H1 (cell line): Measurements from ENCODE around the gene MBD3. TPM values are rescaled to one million over a fixed set of nuclear protein-coding genes. Genes with fewer than 3 reads are reported as not detected.

Experiments
- CTCF ChIA-PET: fragments of 300-600 bp; sonication (Branson Sonifier 250); formaldehyde crosslinking; loops from one replicate; lab custom pipeline; 2021; ENCODE audit not compliant: partially characterized antibody; lab: Charles Lee
- POLR2A ChIA-PET: fragments of 300-600 bp; sonication (Branson Sonifier 250); formaldehyde crosslinking; loops from one replicate; lab custom pipeline; 2021; ENCODE audit warnings: inconsistent platforms; ENCODE audit not compliant: partially characterized antibody; lab: Charles Lee
- DNase-seq, 2 experiments: peaks; one replicate each; pipeline versions ENCODE4 v3.0.0 to v3.0.0-alpha.2; 2010 to 2022; ENCODE audit warnings: low spot score in 2 of 2, low read depth in 1 of 2, mixed read lengths in 1 of 2
- FAIRE-seq: peaks from 2 replicates; lab custom pipeline; 2011; peaks lifted over from hg19 to GRCh38; lab: Jason Lieb, UNC
- H2AFZ ChIP-seq: 2 replicates; pipeline ENCODE4 v1.8.1; 2012; ENCODE audit warnings: low read length, inconsistent platforms
- H2AK5ac ChIP-seq: 2 replicates; pipeline ENCODE4 v1.6.1; 2013; ENCODE audit warnings: low read depth, low read length
- H2BK120ac ChIP-seq: replicated peaks from 2 replicates; pipeline ENCODE3; 2013; ENCODE audit warnings: low read depth, low read length, inconsistent platforms
- H2BK12ac ChIP-seq: 2 replicates; pipeline ENCODE4 v1.6.1; 2013; ENCODE audit warnings: low read depth, low read length
- H2BK15ac ChIP-seq: 2 replicates; pipeline ENCODE4 v1.6.1; 2013; ENCODE audit warnings: low read length
- H2BK20ac ChIP-seq: 2 replicates; pipeline ENCODE4 v1.6.1; 2013; ENCODE audit warnings: low read length
- H2BK5ac ChIP-seq: 2 replicates; pipeline ENCODE4 v1.6.1; 2013; ENCODE audit warnings: low read depth, low read length
- H3K14ac ChIP-seq: 2 replicates; pipeline ENCODE4 v1.6.1; 2013; ENCODE audit warnings: inconsistent platforms; ENCODE audit not compliant: insufficient read length
- H3K18ac ChIP-seq: 2 replicates; pipeline ENCODE4 v1.6.1; 2013; ENCODE audit warnings: low read length; ENCODE audit errors: extremely low read depth
- H3K23ac ChIP-seq: 2 replicates; pipeline ENCODE4 v1.6.1; 2013; ENCODE audit warnings: inconsistent platforms; ENCODE audit not compliant: insufficient read length
- H3K23me2 ChIP-seq: 2 replicates; pipeline ENCODE4 v1.6.1; 2013; ENCODE audit warnings: low read depth, low read length
- H3K27ac ChIP-seq: 2 replicates; pipeline ENCODE4 v1.6.1; 2011; ENCODE audit warnings: low read depth, low read length, inconsistent platforms
- H3K27me3 ChIP-seq, 4 experiments: replicated peaks in 1 of 4; 1 replicate in 1 of 4; 2 replicates in 3 of 4; pipeline versions ENCODE4 v1.6.1 to v1.8.1; 2011 to 2013; ENCODE audit warnings: low read length in 3 of 4, mild to moderate bottlenecking in 3 of 4, inconsistent platforms in 2 of 4, mixed read lengths in 2 of 4, moderate library complexity in 1 of 4; ENCODE audit not compliant: control insufficient read depth in 3 of 4, insufficient read depth in 3 of 4; ENCODE audit errors: extremely low read depth in 1 of 4
- H3K36me3 ChIP-seq, 4 experiments: 2 replicates each; pipeline versions ENCODE4 v1.6.1 to v1.8.1; 2011 to 2013; ENCODE audit warnings: mild to moderate bottlenecking in 4 of 4, low read length in 3 of 4, moderate library complexity in 2 of 4, control low read depth in 1 of 4, inconsistent platforms in 1 of 4; ENCODE audit not compliant: insufficient read depth in 4 of 4, control insufficient read depth in 2 of 4
- H3K4ac ChIP-seq: replicated peaks from 2 replicates; pipeline ENCODE3; 2013; ENCODE audit warnings: low read length, low read depth, mixed read lengths, inconsistent platforms; ENCODE audit not compliant: insufficient read length
- H3K4me1 ChIP-seq, 4 experiments: replicated peaks in 1 of 4; 1 replicate in 1 of 4; 2 replicates in 3 of 4; pipeline versions ENCODE4 v1.6.1 to v1.8.1; 2011 to 2013; ENCODE audit warnings: low read length in 3 of 4, inconsistent platforms in 2 of 4, mixed read lengths in 1 of 4; ENCODE audit not compliant: insufficient read depth in 4 of 4, control insufficient read depth in 3 of 4
- H3K4me2 ChIP-seq, 2 experiments: 2 replicates each; pipeline versions ENCODE4 v1.6.1 to v1.8.1; 2011 to 2013; ENCODE audit warnings: low read depth in 2 of 2, low read length in 2 of 2, control low read depth in 1 of 2, inconsistent platforms in 1 of 2, mild to moderate bottlenecking in 1 of 2; ENCODE audit not compliant: insufficient read depth in 1 of 2
- H3K4me3 ChIP-seq, 4 experiments: fragments of 200-600, 300-600 bp in 1 of 4; sonication (generic), shearing (Covaris generic), sonication (Bioruptor Twin) in 1 of 4; 2 replicates each; pipeline versions ENCODE4 v1.5.1 to v1.8.1; 2011 to 2016; ENCODE audit warnings: low read length in 4 of 4, low read depth in 3 of 4, control low read depth in 2 of 4, inconsistent platforms in 2 of 4, mild to moderate bottlenecking in 2 of 4, mixed read lengths in 1 of 4, moderate library complexity in 1 of 4; ENCODE audit not compliant: insufficient read depth in 2 of 4; ENCODE audit errors: extremely low read depth in 1 of 4
- H3K56ac ChIP-seq: replicated peaks from 2 replicates; pipeline ENCODE3; 2013; ENCODE audit warnings: low read depth, mild to moderate bottlenecking, mixed read lengths, low read length, inconsistent platforms; ENCODE audit not compliant: insufficient read length
- H3K79me1 ChIP-seq: 2 replicates; pipeline ENCODE4 v1.6.1; 2013; ENCODE audit warnings: low read depth, low read length, control low read depth
- H3K79me2 ChIP-seq, 2 experiments: 2 replicates each; pipeline versions ENCODE4 v1.6.1 to v1.8.1; 2012 to 2013; ENCODE audit warnings: low read length in 2 of 2, mild to moderate bottlenecking in 2 of 2, inconsistent platforms in 1 of 2; ENCODE audit not compliant: insufficient read depth in 2 of 2, control insufficient read depth in 1 of 2
- H3K9ac ChIP-seq, 4 experiments: replicated peaks in 1 of 4; 1 replicate in 1 of 4; 2 replicates in 3 of 4; pipeline versions ENCODE4 v1.6.1 to v1.8.1; 2011 to 2013; ENCODE audit warnings: low read depth in 3 of 4, low read length in 3 of 4, control low read depth in 2 of 4, mild to moderate bottlenecking in 2 of 4, moderate library complexity in 2 of 4, inconsistent platforms in 1 of 4; ENCODE audit errors: extremely low read depth in 1 of 4
- H3K9me3 ChIP-seq, 2 experiments: 2 replicates each; pipeline versions ENCODE4 v1.6.1 to v1.8.1; 2012 to 2013; ENCODE audit warnings: mild to moderate bottlenecking in 2 of 2, moderate library complexity in 2 of 2, control low read depth in 1 of 2, inconsistent platforms in 1 of 2, low read depth in 1 of 2, low read length in 1 of 2, mixed read lengths in 1 of 2; ENCODE audit not compliant: insufficient read depth in 2 of 2
- H4K20me1 ChIP-seq, 2 experiments: replicated peaks in 1 of 2; 2 replicates each; pipeline versions ENCODE3 to v1.8.1; 2011 to 2013; ENCODE audit warnings: inconsistent platforms in 2 of 2, low read length in 2 of 2, mild to moderate bottlenecking in 1 of 2; ENCODE audit not compliant: insufficient read depth in 2 of 2, control insufficient read depth in 1 of 2
- H4K5ac ChIP-seq: 2 replicates; pipeline ENCODE4 v1.6.1; 2013; ENCODE audit warnings: low read length, low read depth, mixed read lengths, inconsistent platforms; ENCODE audit not compliant: insufficient read length
- H4K8ac ChIP-seq: 2 replicates; pipeline ENCODE4 v1.8.0; 2013; ENCODE audit warnings: mild to moderate bottlenecking, moderate library complexity, low read length, inconsistent platforms; ENCODE audit not compliant: insufficient read depth; ENCODE audit errors: extremely low read depth
- H4K91ac ChIP-seq: replicated peaks from 2 replicates; pipeline ENCODE3; 2013; ENCODE audit warnings: low read length, mixed read lengths, inconsistent platforms; ENCODE audit not compliant: insufficient read length
- CEBPB ChIP-seq: IDR thresholded peaks from 2 replicates; pipeline ENCODE4 v1.6.1; 2012; ENCODE audit warnings: low read depth, low read length
- MAX ChIP-seq: IDR thresholded peaks from 2 replicates; pipeline ENCODE4 v1.6.1; 2012; ENCODE audit warnings: inconsistent platforms
- WGBS, 2 experiments: shearing (Covaris generic) in 1 of 2; methylation state at CpG; one replicate each; pipeline versions ENCODE4 v1.1.6 to v1.1.7; 2013 to 2015; ENCODE audit warnings: low lambda C conversion rate in 2 of 2, mixed read lengths in 2 of 2, inconsistent platforms in 1 of 2, low coverage in 1 of 2, missing lambda C conversion rate in 1 of 2; ENCODE audit not compliant: insufficient replicate concordance in 2 of 2, insufficient coverage in 1 of 2, insufficient read length in 1 of 2; ENCODE audit errors: extremely low coverage in 1 of 2, missing lambda C conversion rate in 1 of 2; 5-methylcytosine and 5-hydroxymethylcytosine counted together
- polyA plus RNA-seq, 7 experiments: library from polyadenylated mRNA; depleted of rRNA in 3 of 7; stranded (reverse) in 5 of 7; unstranded in 2 of 7; fragments of >200 nt in 5 of 7; fragments of 200-250 nt in 2 of 7; gene quantifications; 1 replicate in 5 of 7; 2 replicates in 1 of 7; 4 replicates in 1 of 7; pipeline versions ENCODE4 v1.2.1 to v1.2.3, GENCODE V29; 2011 to 2013; ENCODE audit warnings: missing spikeins in 2 of 7, mixed read lengths in 2 of 7
- total RNA-seq: library from RNA; stranded (reverse); fragmentation: NEBNext Ultra II Directional; extraction: Animal tissue kit (Norgen Biotek cat#: 25700); gene quantifications from 2 replicates; pipeline ENCODE4 v1.2.1, GENCODE V29; 2021

The MBD3 gene
- total and polyA plus RNA-seq, 2 of the 8 experiments (the other 6 are each of a cell fraction or from before 2014, with no cell fraction given), result 88.2 to 110 TPM

DNA sequence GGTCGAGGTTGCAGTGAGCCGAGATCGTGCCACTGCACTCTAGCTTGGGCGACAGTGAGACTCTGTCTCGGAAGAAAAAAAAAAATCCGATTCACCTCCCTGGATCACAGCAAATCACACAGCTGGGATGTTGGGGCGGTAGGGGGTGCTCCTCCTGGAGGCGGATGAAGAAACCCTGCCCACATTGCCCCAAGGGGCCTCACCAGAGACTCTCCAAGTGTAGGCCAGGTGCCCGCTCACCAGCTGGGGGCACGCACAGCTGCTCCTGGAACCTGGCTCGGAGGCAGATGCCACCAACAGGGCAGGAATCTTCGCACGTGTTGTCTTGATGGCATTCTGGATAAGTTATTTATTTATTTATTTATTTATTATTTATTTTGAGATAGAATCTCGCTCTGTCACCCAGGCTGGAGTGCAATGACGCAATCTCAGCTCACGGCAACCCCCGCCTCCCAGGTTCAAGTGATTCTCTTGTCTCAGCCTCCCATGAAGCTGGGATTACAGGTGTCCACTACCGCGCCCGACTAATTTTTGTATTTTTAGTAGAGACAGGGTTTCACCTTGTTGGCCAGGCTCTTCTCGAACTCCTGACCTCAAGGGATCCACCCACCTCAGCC, 9.5 kb upstream of the MBD3 start:
- Histone ChIP-seq H3K23ac (no peak overlapping the region), H3K4me1 (peaks cover 0 to 7% (median 3%) of the 10 kb centered on the region in 4 experiments; a peak in 6 of 7 replicates), H2BK5ac (no peak overlapping the region), H3K36me3 (peaks cover 8 to 23% (median 15%) of the 10 kb centered on the region in 4 experiments), H3K23me2 (peaks cover 8% of the 10 kb centered on the region; the same call in 1 of the 2 replicates), H3K9me3 (no peaks in the 10 kb centered on the region), H3K79me2 (peaks cover 7 to 43% of the 10 kb centered on the region in 2 experiments), H3K4me3 (no peak overlapping the region), H3K79me1 (peaks cover 16% of the 10 kb centered on the region), H4K8ac (no peak overlapping the region), H3K56ac (no peak overlapping the region), H2BK12ac (no peak overlapping the region), H3K14ac (no peak overlapping the region), H3K27ac (no peak overlapping the region), H4K91ac (no peak overlapping the region), H4K20me1 (peaks cover 11 to 25% of the 10 kb centered on the region in 2 experiments), H3K4ac (no peak overlapping the region), H2BK20ac (no peak overlapping the region), H3K27me3 (no peaks in the 10 kb centered on the region), H3K4me2 (no peak overlapping the region), H4K5ac (no peak overlapping the region), H3K18ac (no peak overlapping the region), H2AFZ (no peak overlapping the region), H2BK120ac (no peak overlapping the region), H2BK15ac (no peak overlapping the region), H2AK5ac (no peak overlapping the region), H3K9ac (no peak overlapping the region)
- DNase-seq (no peak), FAIRE-seq (no peak)
- TF ChIP-seq CEBPB (0 out of 2 replicates have a peak, but pooled peaks have one; percentile 15), MAX (no peak)
- CTCF ChIA-PET, result interaction anchor here (0.6 to 5.6 kb wide), 12 partner anchors 8 to 1091 kb away, joined by 3 to 36 read pairs (median 4); no protein-coding TSS in a partner anchor
- POLR2A ChIA-PET, result interaction anchor here (0.6 to 5.1 kb wide), 9 partner anchors 9 to 243 kb away, joined by 3 to 38 read pairs (median 4); partner anchors contain the start of gene MBD3
- WGBS, 2 experiments, result 93% methylated on average over 21 of the region's 21 CpGs; no CpG with 5 or more reads in 1 of the 2 experiments
